PFSK-1 (cell line): Measurements from ENCODE around the gene G6PC3.
A peak's percentile ranks its signal among the peaks of the same experiment; 100 is the strongest.

Experiments
- FOXP2 ChIP-seq: optimal IDR thresholded peaks from 2 replicates; pipeline ENCODE3; 2011; ENCODE audit warnings: borderline replicate concordance, control low read depth, inconsistent platforms; ENCODE audit not compliant: insufficient read depth; ENCODE audit errors: extremely low read length, extremely low read depth
- POLR2AphosphoS5 ChIP-seq: IDR thresholded peaks from 2 replicates; pipeline ENCODE4 v1.6.1; 2012; ENCODE audit warnings: low read depth, mild to moderate bottlenecking, control low read depth, low read length, moderate library complexity
- REST ChIP-seq, 2 experiments: IDR thresholded peaks; 2 replicates each; pipeline versions ENCODE4 v1.6.1 to v1.8.0; 2011 to 2012; ENCODE audit warnings: low read depth in 2 of 2, low read length in 2 of 2, control low read depth in 1 of 2, inconsistent platforms in 1 of 2, mild to moderate bottlenecking in 1 of 2, moderate library complexity in 1 of 2; ENCODE audit not compliant: insufficient read depth in 1 of 2
- SIN3A ChIP-seq: IDR thresholded peaks from 2 replicates; pipeline ENCODE4 v1.6.1; 2012; ENCODE audit warnings: mild to moderate bottlenecking, low read length, moderate library complexity, borderline replicate concordance; ENCODE audit not compliant: insufficient read depth
- TAF1 ChIP-seq: IDR thresholded peaks from 2 replicates; pipeline ENCODE4 v1.6.1; 2012; ENCODE audit warnings: low read length, control low read depth, borderline replicate concordance; ENCODE audit not compliant: insufficient read depth

Gene G6PC3

GRCh38 chr17:44066204-44066930 is 4.2 kb upstream of the G6PC3 start, which contains the start of gene LSM12:
Gene LSM12 (minus strand): TSS chr17:44066671. CDS start chr17:44066587, 84 bp downstream.
- TF ChIP-seq FOXP2 (peak; percentile 62), REST (IDR thresholded peaks at IDR 0.05; ENCODE audit: insufficient read depth in 1 of 2, low read depth in 2 of 2, low read length in 2 of 2) (no peak), SIN3A (no peak), TAF1 (peak; percentile 84), POLR2AphosphoS5 (peak; percentile 64)

GRCh38 chr17:44067545-44067940 is 3.0 kb upstream of the G6PC3 start:
- TF ChIP-seq SIN3A: no peak

GRCh38 chr17:44069974-44070454 is 521 bp upstream of the G6PC3 start:
- TF ChIP-seq POLR2AphosphoS5 (0 out of 2 replicates have a peak, but pooled peaks have one; percentile 8), TAF1 (no peak)

- TF ChIP-seq SIN3A (peak; percentile 30; the same call in 1 of the 2 replicates), POLR2AphosphoS5 (no peak), FOXP2 (no peak), REST (IDR thresholded peaks at IDR 0.05; ENCODE audit: insufficient read depth in 1 of 2, low read depth in 2 of 2, low read length in 2 of 2) (no peak), TAF1 (no peak)
Measured at GRCh38 chr17:44071198-44071520, 624 bp downstream of the G6PC3 start.

GRCh38 chr17:44071772-44072171 is 1.2 kb downstream of the G6PC3 start:
- no peak for TF ChIP-seq POLR2AphosphoS5
- no peak for TF ChIP-seq FOXP2
- no peak for TF ChIP-seq TAF1
- TF ChIP-seq SIN3A: no peak
- no peak for TF ChIP-seq REST (IDR thresholded peaks at IDR 0.05; ENCODE audit: insufficient read depth in 1 of 2, low read depth in 2 of 2, low read length in 2 of 2)

- no peak for TF ChIP-seq REST (IDR thresholded peaks at IDR 0.05; ENCODE audit: insufficient read depth in 1 of 2, low read depth in 2 of 2, low read length in 2 of 2)
- TF ChIP-seq SIN3A: no peak
- TF ChIP-seq FOXP2: no peak
Measured at GRCh38 chr17:44074231-44074910, 3.8 kb downstream of the G6PC3 start.
